DOHH2 (cell line): ENCODE data around the gene HOXB6.

Experiments
- H3F3A ChIP-seq: fragments of 200-600 bp; sonication (generic), shearing (Covaris generic); 2 replicates; pipeline ENCODE4 v1.6.0; 2016; ENCODE audit warnings: antibody characterized with exemption, mild to moderate bottlenecking; ENCODE audit not compliant: control insufficient read depth, insufficient read depth
- H3K27ac ChIP-seq: fragments of 200-600 bp; sonication (generic); 2 replicates; pipeline ENCODE4 v1.5.1; 2014; ENCODE audit warnings: low read depth, mild to moderate bottlenecking, low read length, moderate library complexity
- H3K27me3 ChIP-seq: fragments of 200-600 bp; sonication (generic); 2 replicates; pipeline ENCODE4 v1.6.1; 2014; ENCODE audit warnings: mild to moderate bottlenecking, low read length, mixed read lengths; ENCODE audit not compliant: control insufficient read depth
- H3K36me3 ChIP-seq: fragments of 200-600 bp; sonication (generic); 2 replicates; pipeline ENCODE4 v1.6.1; 2014; ENCODE audit warnings: mild to moderate bottlenecking, low read length, moderate library complexity, mixed read lengths; ENCODE audit not compliant: control insufficient read depth
- H3K4me1 ChIP-seq: fragments of 200-600 bp; sonication (generic); 2 replicates; pipeline ENCODE4 v1.6.1; 2014; ENCODE audit warnings: mild to moderate bottlenecking, low read length, mixed read lengths; ENCODE audit not compliant: control insufficient read depth
- H3K4me2 ChIP-seq: fragments of 200-600 bp; sonication (generic); 2 replicates; pipeline ENCODE4 v1.6.0; 2014; ENCODE audit warnings: mild to moderate bottlenecking, low read length, moderate library complexity
- H3K4me3 ChIP-seq: fragments of 200-600 bp; sonication (generic); 2 replicates; pipeline ENCODE4 v1.5.1; 2014; ENCODE audit warnings: mild to moderate bottlenecking, low read length, mixed read lengths
- H3K79me2 ChIP-seq: fragments of 200-600 bp; sonication (generic); 2 replicates; pipeline ENCODE4 v1.6.1; 2014; ENCODE audit warnings: mild to moderate bottlenecking, low read length, mixed read lengths; ENCODE audit not compliant: control insufficient read depth
- H3K9me2 ChIP-seq: fragments of 200-600 bp; sonication (generic); replicated peaks from 2 replicates; pipeline ENCODE4 v1.6.1; 2014; ENCODE audit warnings: mild to moderate bottlenecking, low read length, mixed read lengths; ENCODE audit not compliant: control insufficient read depth
- H3K9me3 ChIP-seq: fragments of 200-600 bp; sonication (generic); 2 replicates; pipeline ENCODE4 v1.6.1; 2014; ENCODE audit warnings: antibody characterized with exemption, low read length, mixed read lengths; ENCODE audit not compliant: control insufficient read depth, insufficient read depth
- H4K20me1 ChIP-seq: fragments of 200-600 bp; sonication (generic); 2 replicates; pipeline ENCODE4 v1.6.0; 2014; ENCODE audit warnings: low read depth, mild to moderate bottlenecking, antibody characterized with exemption, low read length, moderate library complexity; ENCODE audit not compliant: control insufficient read depth, insufficient read depth
- EZH2phosphoT487 ChIP-seq: fragments of 200-600 bp; sonication (generic); IDR thresholded peaks from 2 replicates; pipeline ENCODE4 v1.6.1; 2017; ENCODE audit warnings: borderline replicate concordance, mild to moderate bottlenecking, antibody characterized with exemption, low read length, moderate library complexity, mixed read lengths
- TF ChIP-seq, protein P1 (sequence below): fragments of 200-600 bp; sonication (generic); IDR thresholded peaks from one replicate; pipeline ENCODE4 v1.5.1; 2014; ENCODE audit warnings: antibody characterized with exemption, mild to moderate bottlenecking, low read depth, low read length; ENCODE audit not compliant: poor library complexity, severe bottlenecking

HOXB6 gene

DNA sequence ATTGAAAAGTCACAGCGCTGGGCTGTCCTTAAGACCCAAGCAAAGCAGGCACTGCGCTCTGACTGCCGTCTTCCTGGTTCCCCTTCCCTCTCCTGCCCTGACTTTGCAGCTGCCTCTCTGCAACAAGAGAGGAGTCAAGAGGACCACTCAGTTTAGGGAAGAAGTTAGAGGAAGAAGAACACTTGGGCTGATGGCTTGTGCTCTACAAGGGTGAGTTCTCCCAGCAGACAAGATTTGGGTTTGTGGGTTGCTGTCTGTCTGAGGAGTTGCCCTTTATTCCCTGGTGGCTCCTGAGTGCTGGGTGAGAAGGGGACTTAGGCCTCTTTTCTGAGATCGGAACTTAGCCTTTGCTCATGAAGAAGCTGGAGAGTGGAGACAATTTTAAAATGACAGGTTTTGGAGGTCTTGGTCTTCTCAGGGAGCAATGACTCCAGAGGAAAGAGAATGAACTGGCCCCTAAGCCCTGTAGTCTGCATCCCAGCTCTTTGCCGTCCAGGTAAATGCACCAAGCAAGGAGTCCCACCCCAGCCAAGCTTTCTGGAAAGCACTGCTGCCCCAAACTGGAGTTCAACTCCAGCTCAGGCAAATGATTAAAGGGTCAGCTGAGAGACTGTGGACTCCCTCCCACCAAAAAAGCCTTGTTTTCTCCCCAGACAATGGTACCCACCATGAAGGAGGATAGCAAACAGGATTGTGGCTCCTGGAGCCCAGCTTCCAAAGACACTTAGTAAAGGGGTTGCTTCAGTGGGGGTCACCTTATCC is 24.0 kb upstream of the HOXB6 start:
- no peaks in the 10 kb centered on the region for H3K9me3 ChIP-seq
- H3K27ac ChIP-seq = no peak overlapping the region
- H3K9me2 ChIP-seq = no peaks in the 10 kb centered on the region
- H3K36me3 ChIP-seq = no peaks in the 10 kb centered on the region
- H3K4me3 ChIP-seq = no peak overlapping the region
- TF ChIP-seq EZH2phosphoT487 = no peak
- TF ChIP-seq, protein P1, sequence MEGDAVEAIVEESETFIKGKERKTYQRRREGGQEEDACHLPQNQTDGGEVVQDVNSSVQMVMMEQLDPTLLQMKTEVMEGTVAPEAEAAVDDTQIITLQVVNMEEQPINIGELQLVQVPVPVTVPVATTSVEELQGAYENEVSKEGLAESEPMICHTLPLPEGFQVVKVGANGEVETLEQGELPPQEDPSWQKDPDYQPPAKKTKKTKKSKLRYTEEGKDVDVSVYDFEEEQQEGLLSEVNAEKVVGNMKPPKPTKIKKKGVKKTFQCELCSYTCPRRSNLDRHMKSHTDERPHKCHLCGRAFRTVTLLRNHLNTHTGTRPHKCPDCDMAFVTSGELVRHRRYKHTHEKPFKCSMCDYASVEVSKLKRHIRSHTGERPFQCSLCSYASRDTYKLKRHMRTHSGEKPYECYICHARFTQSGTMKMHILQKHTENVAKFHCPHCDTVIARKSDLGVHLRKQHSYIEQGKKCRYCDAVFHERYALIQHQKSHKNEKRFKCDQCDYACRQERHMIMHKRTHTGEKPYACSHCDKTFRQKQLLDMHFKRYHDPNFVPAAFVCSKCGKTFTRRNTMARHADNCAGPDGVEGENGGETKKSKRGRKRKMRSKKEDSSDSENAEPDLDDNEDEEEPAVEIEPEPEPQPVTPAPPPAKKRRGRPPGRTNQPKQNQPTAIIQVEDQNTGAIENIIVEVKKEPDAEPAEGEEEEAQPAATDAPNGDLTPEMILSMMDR = no peak
- peaks cover 69% of the 10 kb centered on the region for H3K27me3 ChIP-seq
- no peak overlapping the region for H3K4me2 ChIP-seq
- no peaks in the 10 kb centered on the region for H3F3A ChIP-seq
- no peaks in the 10 kb centered on the region for H4K20me1 ChIP-seq
- no peaks in the 10 kb centered on the region for H3K79me2 ChIP-seq
- no peaks in the 10 kb centered on the region for H3K4me1 ChIP-seq

DNA sequence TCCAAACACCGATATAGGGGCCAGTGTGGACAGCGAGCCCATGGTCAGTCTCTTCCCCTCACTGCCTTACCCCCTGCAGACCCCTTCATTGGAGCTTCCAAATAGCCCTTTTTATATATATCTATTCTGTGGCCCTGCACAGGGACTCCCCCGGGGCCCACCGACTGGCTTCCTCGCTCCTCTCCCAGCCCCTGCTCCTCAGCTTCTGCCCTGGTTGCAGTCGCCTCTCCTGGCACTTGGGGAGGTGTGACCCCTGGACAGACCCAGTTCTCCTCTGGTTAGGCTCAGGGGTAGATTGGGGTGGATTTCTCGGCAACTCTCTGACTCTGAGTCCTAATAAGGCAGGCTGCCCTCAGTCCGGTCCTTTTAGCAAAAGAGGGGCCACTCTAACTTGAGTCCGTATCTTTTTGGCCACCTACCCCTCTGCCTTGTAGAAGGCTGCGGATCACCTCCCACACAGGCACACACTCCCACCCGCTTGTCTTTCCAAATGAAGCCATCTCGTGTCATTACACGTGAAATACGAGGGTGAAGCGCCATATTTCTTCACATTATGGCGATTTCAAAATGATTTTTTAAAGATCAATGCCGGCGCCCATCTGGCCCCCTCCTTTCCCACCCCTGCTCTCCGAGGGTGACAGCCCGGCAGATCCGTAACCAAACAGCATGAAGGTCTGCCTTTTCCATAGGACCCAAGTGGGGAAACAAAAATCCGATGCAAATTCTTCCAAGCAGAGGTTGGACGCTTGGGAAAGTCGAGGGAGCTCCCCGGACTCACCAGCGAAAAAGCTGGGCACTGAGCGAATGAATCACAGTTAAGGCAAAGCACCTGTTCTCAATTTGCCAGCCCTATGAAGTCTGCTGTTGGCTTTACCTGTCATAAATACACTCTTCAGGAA is 23.1 kb upstream of the HOXB6 start:
- no peaks in the 10 kb centered on the region for H4K20me1 ChIP-seq
- H3K79me2 ChIP-seq = no peaks in the 10 kb centered on the region
- no peak overlapping the region for H3K27ac ChIP-seq
- no peaks in the 10 kb centered on the region for H3K9me3 ChIP-seq
- TF ChIP-seq, protein P1 = no peak
- TF ChIP-seq EZH2phosphoT487 = no peak
- no peaks in the 10 kb centered on the region for H3F3A ChIP-seq
- H3K4me1 ChIP-seq = no peaks in the 10 kb centered on the region
- H3K9me2 ChIP-seq = no peaks in the 10 kb centered on the region
- H3K27me3 ChIP-seq = peaks cover 78% of the 10 kb centered on the region
- no peak overlapping the region for H3K4me2 ChIP-seq
- H3K36me3 ChIP-seq = no peaks in the 10 kb centered on the region
- no peak overlapping the region for H3K4me3 ChIP-seq

DNA sequence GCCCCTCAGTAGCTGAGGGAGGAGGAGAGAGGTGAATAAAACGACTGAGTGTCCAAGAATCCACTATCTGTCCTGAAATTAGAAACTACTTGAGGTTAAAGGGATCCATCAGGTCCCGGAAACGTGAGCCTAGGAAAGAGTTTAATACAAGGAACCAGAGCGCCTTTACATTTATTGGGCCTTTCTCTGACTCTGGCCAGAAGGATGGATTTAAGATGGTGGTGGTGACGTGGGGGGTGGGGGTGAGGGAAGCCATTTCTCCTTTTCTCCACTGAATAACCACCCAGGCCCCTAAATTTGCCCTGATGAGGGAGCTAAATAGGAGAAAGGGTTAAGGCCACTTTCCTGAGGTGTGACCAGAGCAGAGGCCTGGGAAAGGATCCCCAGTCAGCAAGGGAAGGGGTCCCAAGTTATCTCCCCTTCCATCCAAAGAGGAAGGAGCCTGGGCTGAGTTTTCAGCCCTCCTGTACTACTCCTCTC is 22.4 kb upstream of the HOXB6 start:
- Histone ChIP-seq H3K4me3 (no peak overlapping the region), H3K27me3 (peaks cover 78% of the 10 kb centered on the region), H3F3A (no peaks in the 10 kb centered on the region), H3K27ac (no peak overlapping the region), H3K9me2 (no peaks in the 10 kb centered on the region), H3K4me2 (no peak overlapping the region), H3K79me2 (no peaks in the 10 kb centered on the region), H3K9me3 (no peaks in the 10 kb centered on the region), H3K36me3 (no peaks in the 10 kb centered on the region), H4K20me1 (no peaks in the 10 kb centered on the region), H3K4me1 (no peaks in the 10 kb centered on the region)
- TF ChIP-seq, protein P1 = no peak
- no peak for TF ChIP-seq EZH2phosphoT487
